HG02763 (cell line): Measurements from ENCODE around the gene MYO5B.

Experiments
- ATAC-seq: cut with Tn5 transposase; IDR thresholded peaks from one replicate; pipeline ENCODE4 v1.9.1; 2021; ENCODE audit warnings: mild to moderate bottlenecking, moderate library complexity; ENCODE audit not compliant: unreplicated experiment

MYO5B gene

DNA sequence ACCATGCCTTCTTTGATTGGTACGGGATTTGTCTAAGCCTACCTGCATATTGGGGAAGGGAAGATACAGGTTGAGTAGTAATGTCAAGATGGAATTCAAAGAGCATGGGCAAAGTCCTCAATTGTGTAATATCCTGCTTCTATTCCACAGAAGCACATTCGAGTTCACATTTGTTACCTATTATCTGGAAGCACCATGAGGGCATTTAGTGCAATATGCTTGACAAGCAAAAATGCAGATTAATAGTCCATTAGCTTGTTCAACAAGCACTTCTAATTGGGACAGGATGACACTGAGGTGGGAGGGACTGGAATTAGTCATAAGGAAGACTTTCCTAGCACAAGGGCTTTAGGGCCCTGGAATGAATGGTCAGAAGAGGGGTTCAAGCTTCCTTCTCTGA is 40.5 kb downstream of the MYO5B start:
- ATAC-seq: no peak

DNA sequence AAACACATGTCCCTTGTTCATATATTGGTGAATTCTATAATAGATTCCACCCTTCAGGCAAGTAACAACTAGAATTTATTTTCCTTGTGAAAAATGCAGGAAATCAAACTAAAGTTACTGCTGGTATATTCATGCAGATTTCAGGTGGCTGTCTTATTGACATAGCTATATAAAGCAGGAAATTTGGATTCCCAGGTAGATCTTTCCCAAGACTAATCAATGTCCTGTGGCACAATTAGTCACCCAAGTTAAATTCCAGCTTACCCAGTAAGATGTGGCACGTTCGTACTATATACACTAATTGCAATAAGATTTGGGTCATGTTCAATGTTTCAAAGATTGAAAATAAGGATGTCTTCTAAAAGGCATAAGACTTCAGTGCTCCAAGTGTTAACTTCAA is 42.0 kb downstream of the MYO5B start:
- no peak for ATAC-seq

DNA sequence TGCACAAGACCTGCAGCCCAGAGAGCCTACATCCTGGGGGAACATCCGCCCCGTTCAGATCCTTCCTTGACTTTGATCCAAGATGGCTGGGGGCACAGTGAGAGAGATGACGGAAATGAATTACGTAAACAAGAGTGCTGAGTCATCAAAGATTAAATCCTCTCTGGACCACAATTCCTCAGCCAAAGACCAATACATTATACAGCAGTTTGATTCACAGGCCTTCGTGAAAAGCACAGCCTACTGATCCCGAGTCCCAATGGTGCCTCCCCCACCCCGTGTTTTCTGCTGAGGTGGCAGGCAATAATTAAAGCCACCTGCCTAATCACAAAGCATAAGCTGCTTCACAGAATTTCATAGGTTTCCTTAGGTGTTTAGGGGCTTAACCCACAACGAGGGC is 43.0 kb downstream of the MYO5B start:
- ATAC-seq: no peak

- ATAC-seq: no peak
These were observed 50.4 kb downstream of the MYO5B start for GRCh38 chr18:50144540-50144939.

- ATAC-seq: no peak
These were observed 51.1 kb downstream of the MYO5B start for GRCh38 chr18:50143886-50144285.

- no peak for ATAC-seq
These were observed 51.7 kb downstream of the MYO5B start for GRCh38 chr18:50143294-50143693.

- ATAC-seq: no peak
These were observed 52.4 kb downstream of the MYO5B start for GRCh38 chr18:50142441-50143120.

GRCh38 chr18:50138181-50139064 is 56.5 kb downstream of the MYO5B start:
- ATAC-seq: no peak

GRCh38 chr18:50135903-50136302 is 59.0 kb downstream of the MYO5B start:
- ATAC-seq: no peak

DNA sequence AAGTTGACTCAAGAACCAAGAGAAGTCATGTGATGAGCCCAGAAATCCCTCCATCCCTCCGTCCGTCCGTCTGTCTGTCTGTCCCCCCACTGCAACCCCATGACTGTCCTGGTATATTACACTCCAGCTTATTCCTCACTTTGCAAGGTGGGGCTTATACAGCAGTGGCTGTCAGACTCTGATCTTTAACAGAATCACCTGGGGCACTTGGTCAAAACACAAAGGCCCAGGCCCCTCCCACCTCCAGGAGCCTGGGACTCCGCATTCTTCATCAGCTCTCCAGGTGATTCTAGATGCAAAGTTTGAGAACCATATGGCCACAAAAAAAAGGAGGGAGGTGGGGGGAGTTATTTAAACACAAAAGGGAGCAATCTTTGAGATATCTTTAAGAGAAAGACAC is 61.4 kb downstream of the MYO5B start:
- no peak for ATAC-seq

GRCh38 chr18:50131591-50131990 is 63.4 kb downstream of the MYO5B start:
- no peak for ATAC-seq

DNA sequence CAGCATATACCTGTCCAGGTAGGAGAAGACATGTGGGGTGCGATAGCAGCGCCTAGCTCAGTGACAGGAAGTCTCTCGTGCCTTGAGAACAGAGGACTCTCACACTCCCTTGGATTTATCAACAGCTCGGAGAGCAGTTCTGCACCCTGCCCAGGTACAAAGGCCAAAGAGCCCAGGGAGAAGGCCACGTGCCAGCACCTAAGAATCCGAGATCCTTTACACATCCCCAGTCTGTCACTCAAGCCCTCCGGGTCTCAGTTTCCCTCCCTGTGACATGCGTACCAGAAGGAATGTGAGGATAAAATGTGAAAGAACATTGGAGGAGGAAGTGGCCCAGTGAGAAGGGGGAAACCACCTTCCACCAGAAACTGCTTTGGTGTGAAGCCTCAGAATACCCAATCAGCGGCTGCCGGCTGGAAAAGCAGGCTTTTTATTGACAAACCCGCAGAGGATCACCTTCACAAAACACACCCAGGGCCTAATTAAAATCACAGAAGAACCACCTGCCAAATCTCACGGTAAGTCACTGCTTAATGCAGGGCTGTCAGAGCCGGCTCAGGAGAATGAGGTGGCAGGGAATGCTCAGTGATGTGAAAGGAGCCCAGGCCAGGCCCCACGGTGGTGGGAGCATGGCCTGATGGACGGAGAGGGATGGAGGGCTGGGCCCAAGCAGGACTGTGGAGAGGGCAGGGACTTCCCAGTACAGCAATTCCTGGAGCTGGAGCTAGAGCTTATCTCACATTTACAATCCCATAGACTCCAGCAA is 66.3 kb downstream of the MYO5B start:
- no peak for ATAC-seq

- ATAC-seq: no peak
These were observed 67.3 kb downstream of the MYO5B start for GRCh38 chr18:50127516-50128210.

- no peak for ATAC-seq
These were observed 68.5 kb downstream of the MYO5B start for GRCh38 chr18:50126471-50126870.

- no peak for ATAC-seq
These were observed 69.5 kb downstream of the MYO5B start for GRCh38 chr18:50125456-50125855.

DNA sequence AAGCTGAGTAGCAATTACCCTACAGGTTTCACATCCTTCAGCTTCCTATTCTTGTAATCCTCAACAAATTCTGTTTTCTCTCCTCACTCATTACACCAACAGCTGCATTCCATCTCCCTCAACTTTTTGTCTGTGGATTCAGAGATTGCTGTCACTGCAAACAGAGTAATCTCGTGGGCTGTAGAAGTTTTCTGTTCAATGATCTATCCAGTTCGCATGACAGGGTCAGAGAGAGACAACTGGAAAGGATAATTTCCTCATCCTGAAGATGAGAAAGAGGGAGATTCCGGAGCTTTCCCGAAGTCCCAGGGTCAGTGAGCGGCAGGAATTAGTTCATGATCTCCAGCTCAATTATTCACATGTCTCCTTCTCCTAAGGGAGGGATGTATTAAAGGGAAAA is 75.7 kb downstream of the MYO5B start:
- no peak for ATAC-seq

DNA sequence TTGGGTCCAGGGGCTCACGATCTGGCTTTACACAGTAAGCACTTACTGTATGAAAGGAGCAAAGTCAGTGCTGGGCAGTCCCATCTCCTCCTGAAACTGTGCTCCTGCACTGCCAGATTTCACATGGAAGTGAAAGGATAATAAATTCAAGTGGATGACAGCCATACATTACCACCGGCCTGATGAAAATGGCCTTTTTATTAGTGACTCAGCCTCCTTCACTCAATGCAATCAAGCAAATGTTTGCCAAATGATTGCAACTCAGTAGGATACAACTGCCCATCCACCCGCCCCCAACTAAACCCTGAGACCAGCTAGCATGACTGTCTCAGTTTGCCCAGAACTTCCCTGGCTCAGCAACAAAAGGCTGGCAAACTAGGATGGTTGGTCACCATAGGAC is 77.1 kb downstream of the MYO5B start:
- ATAC-seq: no peak

DNA sequence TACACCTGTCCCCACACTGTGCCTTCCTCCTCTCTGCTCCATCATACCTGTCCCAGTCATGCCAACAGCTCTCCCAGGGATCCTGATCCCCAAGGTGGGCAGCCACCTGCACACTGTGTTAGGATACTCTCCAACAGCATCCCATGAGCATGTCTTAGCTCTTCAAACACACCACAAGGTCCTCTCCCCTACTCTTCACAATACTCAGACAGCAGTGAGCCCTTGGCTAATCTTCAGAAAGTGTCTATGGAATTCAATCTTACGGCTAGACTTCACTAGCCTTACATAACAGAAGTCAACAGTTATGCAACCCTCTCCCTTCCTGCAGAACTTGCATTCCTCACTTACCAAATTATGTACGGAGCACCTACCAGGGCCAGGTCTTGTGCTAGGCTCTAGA is 79.9 kb downstream of the MYO5B start:
- ATAC-seq: no peak

DNA sequence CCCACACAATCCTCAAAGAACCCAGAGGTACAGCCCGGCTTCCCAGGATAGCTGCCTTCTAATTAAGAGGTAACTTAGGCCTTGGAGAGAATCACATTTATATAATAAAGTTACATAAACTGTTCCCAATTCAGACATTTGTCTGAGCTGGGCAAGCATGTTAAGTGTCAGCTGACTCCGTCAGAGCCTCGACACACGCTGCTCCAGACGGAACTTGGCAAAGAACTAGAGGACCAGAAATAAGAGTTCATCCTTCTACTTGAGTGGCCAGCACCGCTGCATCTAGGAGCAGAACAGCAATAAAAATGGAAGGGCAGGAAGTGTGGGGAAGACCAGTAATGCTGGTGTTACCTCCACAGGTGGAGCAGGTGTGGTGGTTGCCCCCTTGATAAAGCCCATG is 80.5 kb downstream of the MYO5B start:
- ATAC-seq: no peak

GRCh38 chr18:50113726-50114125 is 81.2 kb downstream of the MYO5B start:
- ATAC-seq: no peak

DNA sequence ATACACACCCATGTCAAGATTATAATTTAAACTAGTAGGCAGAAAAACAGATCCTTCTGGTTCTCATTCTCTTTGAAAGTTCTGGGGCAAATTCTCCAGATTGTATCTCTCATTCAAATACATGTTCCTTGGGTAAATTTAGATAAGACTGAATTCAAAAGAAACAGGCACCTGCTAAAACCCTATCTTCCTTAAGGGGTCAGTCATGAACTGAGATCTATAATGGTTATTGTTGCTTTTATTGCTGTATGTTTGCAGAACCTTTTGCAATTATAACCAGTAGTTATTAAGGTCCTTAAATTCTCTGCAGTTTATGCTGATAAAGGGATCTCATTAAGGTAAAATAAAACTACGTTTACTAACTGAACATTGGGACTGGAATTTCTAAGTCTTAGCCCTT is 83.5 kb downstream of the MYO5B start:
- ATAC-seq: no peak
